C4-2B (cell line): ENCODE results near the gene PHKA2.
"Not testable (repeated sequence)": the region's sequence is repeated elsewhere in the genome, so short reads cannot be mapped to it uniquely, and the experiment has no call there.

Experiments
- H3K27ac ChIP-seq: fragments of 450-650 bp; 2 replicates; pipeline ENCODE4 v1.5.1; 2017
- ZFX ChIP-seq: fragments of 450-650 bp; IDR thresholded peaks from 2 replicates; pipeline ENCODE4 v1.6.1; 2017
- TF ChIP-seq, protein P1 (sequence below): fragments of 450-650 bp; conservative IDR thresholded peaks from 2 replicates; pipeline ENCODE4 v1.5.1; 2017; ENCODE audit warnings: mild to moderate bottlenecking

PHKA2 gene, protein sequence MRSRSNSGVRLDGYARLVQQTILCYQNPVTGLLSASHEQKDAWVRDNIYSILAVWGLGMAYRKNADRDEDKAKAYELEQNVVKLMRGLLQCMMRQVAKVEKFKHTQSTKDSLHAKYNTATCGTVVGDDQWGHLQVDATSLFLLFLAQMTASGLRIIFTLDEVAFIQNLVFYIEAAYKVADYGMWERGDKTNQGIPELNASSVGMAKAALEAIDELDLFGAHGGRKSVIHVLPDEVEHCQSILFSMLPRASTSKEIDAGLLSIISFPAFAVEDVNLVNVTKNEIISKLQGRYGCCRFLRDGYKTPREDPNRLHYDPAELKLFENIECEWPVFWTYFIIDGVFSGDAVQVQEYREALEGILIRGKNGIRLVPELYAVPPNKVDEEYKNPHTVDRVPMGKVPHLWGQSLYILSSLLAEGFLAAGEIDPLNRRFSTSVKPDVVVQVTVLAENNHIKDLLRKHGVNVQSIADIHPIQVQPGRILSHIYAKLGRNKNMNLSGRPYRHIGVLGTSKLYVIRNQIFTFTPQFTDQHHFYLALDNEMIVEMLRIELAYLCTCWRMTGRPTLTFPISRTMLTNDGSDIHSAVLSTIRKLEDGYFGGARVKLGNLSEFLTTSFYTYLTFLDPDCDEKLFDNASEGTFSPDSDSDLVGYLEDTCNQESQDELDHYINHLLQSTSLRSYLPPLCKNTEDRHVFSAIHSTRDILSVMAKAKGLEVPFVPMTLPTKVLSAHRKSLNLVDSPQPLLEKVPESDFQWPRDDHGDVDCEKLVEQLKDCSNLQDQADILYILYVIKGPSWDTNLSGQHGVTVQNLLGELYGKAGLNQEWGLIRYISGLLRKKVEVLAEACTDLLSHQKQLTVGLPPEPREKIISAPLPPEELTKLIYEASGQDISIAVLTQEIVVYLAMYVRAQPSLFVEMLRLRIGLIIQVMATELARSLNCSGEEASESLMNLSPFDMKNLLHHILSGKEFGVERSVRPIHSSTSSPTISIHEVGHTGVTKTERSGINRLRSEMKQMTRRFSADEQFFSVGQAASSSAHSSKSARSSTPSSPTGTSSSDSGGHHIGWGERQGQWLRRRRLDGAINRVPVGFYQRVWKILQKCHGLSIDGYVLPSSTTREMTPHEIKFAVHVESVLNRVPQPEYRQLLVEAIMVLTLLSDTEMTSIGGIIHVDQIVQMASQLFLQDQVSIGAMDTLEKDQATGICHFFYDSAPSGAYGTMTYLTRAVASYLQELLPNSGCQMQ

GRCh38 chrX:18983666-18984380 lies at the start of gene PHKA2:
Gene PHKA2 (minus strand): TSS chrX:18984114. CDS start chrX:18983932, 182 bp downstream.
- TF ChIP-seq, protein P1, sequence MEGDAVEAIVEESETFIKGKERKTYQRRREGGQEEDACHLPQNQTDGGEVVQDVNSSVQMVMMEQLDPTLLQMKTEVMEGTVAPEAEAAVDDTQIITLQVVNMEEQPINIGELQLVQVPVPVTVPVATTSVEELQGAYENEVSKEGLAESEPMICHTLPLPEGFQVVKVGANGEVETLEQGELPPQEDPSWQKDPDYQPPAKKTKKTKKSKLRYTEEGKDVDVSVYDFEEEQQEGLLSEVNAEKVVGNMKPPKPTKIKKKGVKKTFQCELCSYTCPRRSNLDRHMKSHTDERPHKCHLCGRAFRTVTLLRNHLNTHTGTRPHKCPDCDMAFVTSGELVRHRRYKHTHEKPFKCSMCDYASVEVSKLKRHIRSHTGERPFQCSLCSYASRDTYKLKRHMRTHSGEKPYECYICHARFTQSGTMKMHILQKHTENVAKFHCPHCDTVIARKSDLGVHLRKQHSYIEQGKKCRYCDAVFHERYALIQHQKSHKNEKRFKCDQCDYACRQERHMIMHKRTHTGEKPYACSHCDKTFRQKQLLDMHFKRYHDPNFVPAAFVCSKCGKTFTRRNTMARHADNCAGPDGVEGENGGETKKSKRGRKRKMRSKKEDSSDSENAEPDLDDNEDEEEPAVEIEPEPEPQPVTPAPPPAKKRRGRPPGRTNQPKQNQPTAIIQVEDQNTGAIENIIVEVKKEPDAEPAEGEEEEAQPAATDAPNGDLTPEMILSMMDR: no peak
- TF ChIP-seq ZFX: peak; percentile 51

GRCh38 chrX:19030805-19031204 lies 46.9 kb upstream of the PHKA2 start:
- TF ChIP-seq ZFX: no peak
- TF ChIP-seq, protein P1: no peak
- H3K27ac ChIP-seq: no peak overlapping the region

More at GRCh38 chrX:18983666-18984380, at the start of gene PHKA2:
- H3K27ac ChIP-seq: peak within 1 kb of the TSS; percentile 91

- H3K27ac ChIP-seq: no peak overlapping the region
- TF ChIP-seq, protein P1: no peak
These were observed 44.6 kb upstream of the PHKA2 start for GRCh38 chrX:19028560-19028959.

GRCh38 chrX:19024366-19024765 lies 40.5 kb upstream of the PHKA2 start:
- no peak overlapping the region for H3K27ac ChIP-seq
- TF ChIP-seq, protein P1: no peak
- no peak for TF ChIP-seq ZFX

DNA sequence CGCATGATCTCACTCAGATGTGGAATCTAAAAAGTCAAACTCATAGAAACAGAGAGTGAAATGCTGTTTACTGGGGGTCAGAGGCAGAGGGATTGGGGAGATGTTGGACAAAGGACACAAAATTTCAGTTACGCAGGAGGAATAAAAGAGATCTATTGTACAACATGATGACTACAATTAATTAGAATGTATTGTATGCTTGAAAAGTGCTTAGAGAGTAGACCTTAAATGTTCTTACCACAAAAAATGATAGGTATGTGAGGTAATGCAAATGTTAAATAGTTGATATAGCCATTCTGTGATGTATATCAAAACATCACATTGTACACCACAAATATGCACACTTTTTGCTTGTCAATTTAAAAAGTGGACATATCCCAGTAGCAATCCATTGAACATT lies 36.1 kb upstream of the PHKA2 start:
- TF ChIP-seq, protein P1: no peak
- H3K27ac ChIP-seq: no peak overlapping the region

GRCh38 chrX:19017271-19017670 lies 33.4 kb upstream of the PHKA2 start:
- TF ChIP-seq ZFX: no peak
- TF ChIP-seq, protein P1: peak; percentile 69
- no peak overlapping the region for H3K27ac ChIP-seq

- not testable (repeated sequence) for H3K27ac ChIP-seq
These were observed 32.7 kb upstream of the PHKA2 start for GRCh38 chrX:19016614-19017013.
